Left forelimb (tissue), 1 donor: ENCODE data around the gene RETREG1.
"Not testable (repeated sequence)": the region's sequence is repeated elsewhere in the genome, so short reads cannot be mapped to it uniquely, and the experiment has no call there.

Experiments
- DNase-seq: peaks from one replicate; pipeline ENCODE4 v3.0.0-alpha.2; 2018; ENCODE audit warnings: low spot score

Gene RETREG1

DNA sequence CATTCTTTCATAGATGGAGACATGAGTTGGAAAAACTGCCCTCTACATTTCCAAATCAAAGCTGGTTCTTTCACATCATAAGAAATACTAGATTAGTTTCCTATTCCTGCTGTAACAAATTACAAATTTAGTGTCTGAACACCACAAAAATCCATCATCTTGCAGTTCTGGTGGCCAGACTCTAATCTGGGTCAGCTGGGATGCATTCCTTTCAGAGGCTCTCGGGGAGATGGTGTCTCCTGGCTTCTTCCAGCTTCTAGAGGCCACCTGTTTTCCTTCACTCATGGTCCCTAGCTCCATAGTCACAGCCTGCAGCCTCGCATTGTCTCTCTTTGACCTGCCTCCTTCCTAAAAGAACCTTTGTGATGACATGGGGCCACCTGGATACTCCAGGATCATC, 65.2 kb downstream of the RETREG1 start:
- DNase-seq: no peak

GRCh38 chr5:16550316-16550952, 66.4 kb downstream of the RETREG1 start:
- DNase-seq: no peak

DNA sequence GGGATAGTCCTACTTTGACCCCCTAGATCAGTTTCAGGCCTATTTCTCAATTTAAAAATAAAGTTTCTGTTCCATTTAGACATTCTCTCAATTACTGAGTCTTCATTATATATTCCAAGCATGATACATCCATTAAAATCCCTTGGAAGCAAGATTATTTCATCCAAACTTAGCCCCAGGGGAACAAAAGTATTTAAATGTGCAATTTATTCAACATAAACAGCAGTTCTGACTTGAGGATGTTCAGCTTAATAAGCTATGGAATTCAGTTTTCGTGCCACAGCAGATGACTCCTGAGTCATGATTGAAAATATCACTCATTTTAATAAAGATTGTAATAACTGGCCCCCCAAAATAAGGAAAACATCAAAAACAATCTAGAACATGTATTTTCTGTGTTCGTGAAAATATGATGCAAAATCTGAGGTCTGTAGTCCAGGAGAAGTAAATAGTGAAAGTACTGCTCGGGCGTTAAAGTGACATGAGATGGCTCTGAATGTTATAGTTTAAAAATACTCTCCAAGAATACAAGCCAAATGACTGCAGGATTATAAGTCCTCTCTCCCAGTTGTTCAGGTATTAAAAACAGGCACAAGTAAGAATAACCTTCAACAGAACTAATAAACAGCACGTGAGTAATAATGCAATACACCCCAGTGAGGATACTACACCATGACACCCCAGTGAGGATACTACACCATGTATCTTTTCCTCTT, 67.1 kb downstream of the RETREG1 start:
- DNase-seq: no peak

DNA sequence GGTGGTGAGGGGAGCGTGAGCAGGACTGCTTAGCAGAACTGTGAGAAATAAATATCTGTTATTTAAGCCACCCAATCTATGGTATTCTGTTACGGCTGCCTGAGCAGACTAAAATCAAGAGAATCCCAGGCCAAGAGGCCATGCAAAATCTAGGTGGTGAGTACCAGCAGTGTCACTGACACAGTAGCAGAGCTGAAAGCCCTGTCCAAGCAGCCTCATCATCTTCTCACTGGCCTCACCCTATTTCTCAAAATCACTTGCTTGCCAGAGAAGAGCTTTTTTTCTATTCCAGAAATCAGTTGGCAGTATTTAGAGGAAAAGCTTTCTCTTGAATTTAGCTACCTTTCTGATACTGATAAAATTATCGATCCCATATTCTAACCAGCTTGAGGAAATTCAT, 68.0 kb downstream of the RETREG1 start:
- no peak for DNase-seq

GRCh38 chr5:16548115-16548514, 68.7 kb downstream of the RETREG1 start:
- DNase-seq: no peak

GRCh38 chr5:16547200-16547842, 69.5 kb downstream of the RETREG1 start:
- DNase-seq: no peak

DNA sequence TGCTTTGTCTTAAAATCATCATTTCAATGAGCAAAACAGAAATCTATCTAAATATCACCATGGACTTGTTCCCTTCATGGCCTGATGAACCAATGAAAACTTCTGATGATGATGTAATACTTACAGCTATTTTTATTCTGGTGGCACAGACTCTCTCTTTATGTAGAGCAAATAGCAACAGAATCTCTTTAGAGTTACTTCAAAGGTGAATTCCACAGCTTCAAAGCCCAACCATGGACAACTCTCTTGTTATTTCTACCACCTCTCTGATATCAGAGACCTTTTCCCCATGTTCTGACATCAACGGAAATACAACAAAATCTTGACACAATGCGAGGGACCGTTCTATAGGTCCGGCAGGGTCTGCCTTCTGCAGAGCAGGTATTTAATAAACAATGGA, 70.1 kb downstream of the RETREG1 start:
- DNase-seq: no peak

- no peak for DNase-seq
Measured at GRCh38 chr5:16544607-16545374, 72.0 kb downstream of the RETREG1 start.

DNA sequence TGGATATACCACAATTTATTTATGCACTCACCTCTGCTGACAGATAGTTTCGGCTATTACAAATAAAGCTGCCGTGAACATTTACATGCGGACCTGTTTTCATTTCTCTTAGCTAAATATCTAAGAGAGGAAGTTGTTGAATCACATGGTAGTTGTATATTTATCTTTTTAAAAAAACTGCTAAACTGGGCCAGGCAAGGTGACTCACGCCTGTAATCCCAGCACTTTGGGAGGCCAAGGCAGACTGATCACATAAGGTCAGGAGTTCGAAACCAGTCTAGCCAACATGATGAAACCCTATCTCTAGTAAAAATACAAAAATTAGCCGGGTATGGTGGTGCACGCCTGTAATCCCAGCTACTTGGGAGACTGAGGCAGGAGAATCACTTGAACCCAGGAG, 73.6 kb downstream of the RETREG1 start:
- not testable (repeated sequence) for DNase-seq

DNA sequence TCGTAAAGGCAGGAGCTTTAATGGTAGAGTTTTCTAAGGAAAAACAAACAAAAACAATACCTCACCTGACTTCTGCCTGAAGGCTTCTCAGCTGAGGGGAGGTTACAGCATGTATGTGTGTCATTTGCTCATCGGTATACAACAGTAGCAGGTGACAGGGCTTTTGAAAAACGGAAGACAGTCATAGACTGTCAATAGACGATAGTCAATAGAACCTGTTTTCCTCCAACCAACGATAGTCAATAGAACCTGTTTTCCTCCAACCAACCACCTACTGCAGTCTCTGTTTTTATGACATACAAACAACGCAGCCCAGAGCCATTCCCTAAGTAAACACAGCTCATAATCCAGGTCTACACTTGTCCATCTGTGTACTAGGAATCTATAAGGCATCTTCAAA, 74.6 kb downstream of the RETREG1 start:
- DNase-seq: no peak

DNA sequence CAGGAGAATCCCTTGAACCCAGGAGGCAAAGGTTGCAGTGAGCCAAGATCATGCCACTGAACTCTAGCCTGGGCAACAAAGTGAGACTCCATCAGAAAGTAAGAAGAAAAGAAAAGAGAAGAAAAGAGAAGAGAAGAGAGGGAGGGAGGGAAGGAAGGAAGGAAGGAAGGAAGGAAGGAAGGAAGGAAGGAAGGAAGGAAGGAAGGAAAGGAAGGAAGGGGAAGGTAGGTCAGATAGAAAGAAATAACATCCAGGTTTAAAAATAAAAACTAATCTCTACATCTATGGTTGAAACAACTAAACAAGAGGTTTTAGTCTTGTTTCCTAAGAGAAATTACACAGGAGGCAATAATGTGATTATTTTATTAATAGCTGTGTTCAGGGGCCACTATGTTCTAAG, 75.2 kb downstream of the RETREG1 start:
- DNase-seq: not testable (repeated sequence)

DNA sequence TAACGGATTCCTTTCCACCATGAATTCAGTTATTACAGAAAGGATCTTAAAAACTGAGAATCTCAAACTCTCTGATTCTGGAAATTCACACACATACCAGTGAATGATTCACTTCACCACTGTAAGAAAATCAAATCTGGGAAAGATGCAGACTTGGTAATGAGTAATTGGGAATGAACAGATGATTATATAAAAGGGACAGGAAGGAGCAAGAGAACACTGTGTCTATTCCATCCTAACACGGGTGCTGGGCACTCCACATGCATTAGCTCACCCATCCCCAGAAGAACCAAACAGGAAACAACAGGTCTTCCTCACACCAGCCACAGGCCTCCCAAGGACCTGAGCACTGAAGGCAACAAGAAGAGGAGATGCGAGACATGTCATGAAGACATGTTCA, 76.4 kb downstream of the RETREG1 start:
- DNase-seq: no peak

GRCh38 chr5:16539169-16539666, 77.6 kb downstream of the RETREG1 start:
- no peak for DNase-seq

DNA sequence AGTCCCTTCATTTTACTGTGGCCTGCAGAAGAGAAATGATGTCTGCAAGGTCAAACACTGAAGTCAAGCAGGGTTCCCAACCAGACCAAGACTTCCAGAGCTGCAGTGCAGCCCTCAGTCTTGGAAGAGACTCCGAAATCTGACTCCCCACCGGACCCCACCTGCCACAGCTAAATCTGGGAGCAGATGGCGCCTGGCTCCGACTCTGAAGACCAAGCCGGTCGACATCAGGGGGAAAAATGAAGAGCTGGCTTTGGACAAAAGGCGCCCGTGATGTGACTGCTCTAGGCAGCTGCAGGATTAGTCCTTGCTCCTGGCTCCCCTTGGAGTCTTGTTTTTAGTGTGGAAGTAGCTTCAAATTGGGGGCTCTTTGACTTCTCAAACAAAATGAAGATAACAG, 78.8 kb downstream of the RETREG1 start:
- peak; percentile 79 for DNase-seq

GRCh38 chr5:16536818-16537217, 80.0 kb downstream of the RETREG1 start:
- DNase-seq: no peak

DNA sequence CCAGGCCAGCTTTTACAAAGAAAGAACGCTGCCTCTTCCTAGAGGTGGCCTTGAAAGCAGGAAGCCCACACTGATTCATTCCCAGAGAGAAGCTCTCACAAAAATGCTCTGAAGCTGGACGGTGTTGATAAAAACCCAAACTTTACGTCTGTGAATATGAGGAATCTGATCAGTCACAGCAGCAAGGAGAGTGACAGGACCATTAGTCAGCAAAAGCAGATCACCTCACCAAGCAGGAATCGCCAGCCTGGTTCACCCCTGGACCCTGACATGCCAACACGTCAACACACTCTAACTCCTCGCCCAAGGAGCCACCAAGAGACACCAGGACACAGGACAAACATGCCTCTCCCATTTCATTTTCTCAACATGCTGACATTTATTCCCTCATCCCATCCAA, 80.6 kb downstream of the RETREG1 start:
- no peak for DNase-seq

DNA sequence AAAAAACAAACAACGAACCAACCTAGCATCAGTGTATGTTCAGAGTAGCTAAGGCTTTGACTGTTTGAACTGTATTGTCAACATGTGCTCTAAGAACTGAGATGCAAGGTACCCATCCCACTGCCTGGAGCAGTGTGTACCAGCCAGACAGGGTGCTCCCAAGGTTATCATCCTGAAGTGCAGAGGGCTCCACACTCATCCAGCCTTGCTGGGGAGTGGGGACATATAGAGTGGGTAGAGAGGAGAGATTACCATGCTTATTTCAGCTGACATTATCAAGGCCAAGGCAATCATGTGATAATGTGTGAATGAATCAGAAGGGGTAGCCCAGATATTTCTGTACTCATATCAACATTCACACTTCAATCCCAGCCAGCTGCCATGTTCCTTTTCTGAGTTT, 82.5 kb downstream of the RETREG1 start:
- no peak for DNase-seq

- DNase-seq: no peak
Measured at GRCh38 chr5:16531063-16531648, 85.6 kb downstream of the RETREG1 start.

DNA sequence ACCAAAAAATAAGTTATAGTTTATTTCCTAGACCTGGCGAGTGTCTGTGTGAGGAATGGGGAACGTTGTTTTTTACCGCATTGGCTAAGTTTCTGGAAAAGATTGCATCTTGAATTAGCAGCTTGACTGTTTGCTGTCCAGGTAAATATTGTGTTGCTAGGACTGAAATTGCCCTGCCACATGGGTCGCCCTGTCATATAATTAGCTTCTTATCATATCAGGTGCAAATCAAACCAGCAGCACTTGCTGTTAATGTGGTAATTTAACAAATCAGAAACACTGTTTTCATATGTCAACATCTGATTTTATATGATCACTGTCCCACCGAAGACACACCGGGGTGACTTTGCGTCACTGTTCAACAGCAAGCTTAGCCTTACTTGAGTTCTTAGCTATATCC, 87.5 kb downstream of the RETREG1 start:
- DNase-seq: no peak

- DNase-seq: no peak
Measured at GRCh38 chr5:16528382-16529110, 88.3 kb downstream of the RETREG1 start.

DNA sequence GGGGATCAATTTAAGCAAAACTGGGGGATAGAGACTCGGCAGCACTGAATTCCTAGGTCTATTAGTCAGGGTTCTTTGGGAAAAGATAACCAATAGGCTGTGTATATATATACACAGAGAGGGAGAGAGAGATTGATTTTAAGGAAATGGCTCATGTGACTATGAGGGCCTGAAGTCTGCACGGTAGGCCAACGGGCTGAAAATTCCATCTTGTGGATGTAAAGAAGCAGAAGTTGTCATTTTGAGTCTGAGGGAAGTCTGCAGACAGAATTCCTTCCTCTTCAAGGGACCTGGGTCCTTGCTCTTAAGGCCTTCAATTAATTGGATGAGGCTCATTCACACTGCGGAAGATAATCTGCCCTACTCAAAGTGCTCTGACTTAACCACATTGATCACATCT, 91.1 kb downstream of the RETREG1 start:
- DNase-seq: no peak
